WTC11 (cell line): Measurements from ENCODE around the gene DDX39B. TPM values are rescaled to one million over a fixed set of nuclear protein-coding genes. Genes with fewer than 3 reads are reported as not detected.

Source experiments
- ATAC-seq: fragments of 200-7000 bp; cut with Tn5 transposase; 2 replicates; pipeline ENCODE4 v1.10.0; 2021; ENCODE audit warnings: mild to moderate bottlenecking, moderate library complexity
- CTCF ChIA-PET: fragments of 300-600 bp; sonication (Branson Sonifier 250); formaldehyde crosslinking; loops from one replicate; lab custom pipeline; 2021; ENCODE audit warnings: antibody characterized with exemption; lab: Charles Lee
- POLR2A ChIA-PET: fragments of 350-600 bp; sonication (Branson Sonifier 250); formaldehyde crosslinking; loops from one replicate; lab custom pipeline; 2021; ENCODE audit warnings: antibody characterized with exemption; lab: Charles Lee
- DNase-seq: peaks from one replicate; pipeline ENCODE4 v3.0.0; 2021; ENCODE audit warnings: low spot score
- H3K27ac Mint-ChIP-seq: 2 replicates; pipeline ENCODE4 v1.8.0; 2021; ENCODE audit warnings: mixed read lengths
- H3K27me3 Mint-ChIP-seq: 2 replicates; pipeline ENCODE4 v1.8.0; 2021; ENCODE audit warnings: low read depth, mild to moderate bottlenecking, moderate library complexity, mixed read lengths
- H3K36me3 Mint-ChIP-seq: 2 replicates; pipeline ENCODE4 v1.8.0; 2021; ENCODE audit warnings: mixed read lengths
- H3K4me1 Mint-ChIP-seq: 2 replicates; pipeline ENCODE4 v1.8.0; 2022; ENCODE audit warnings: mixed read lengths
- H3K4me3 Mint-ChIP-seq: 2 replicates; pipeline ENCODE4 v1.8.0; 2021; ENCODE audit warnings: mild to moderate bottlenecking, moderate library complexity, mixed read lengths
- H3K9me3 Mint-ChIP-seq: 2 replicates; pipeline ENCODE4 v1.8.0; 2021; ENCODE audit warnings: mixed read lengths
- AR ChIP-seq: fragments of 250-450 bp; sonication (Bioruptor Pico); IDR thresholded peaks from 2 replicates; pipeline ENCODE4 v1.9.0; 2021; ENCODE audit warnings: mild to moderate bottlenecking
- CDX4 ChIP-seq: fragments of 250-450 bp; sonication (Bioruptor Pico); IDR thresholded peaks from 2 replicates; pipeline ENCODE4 v1.9.0; 2021; ENCODE audit warnings: moderate library complexity, mild to moderate bottlenecking, inconsistent platforms, borderline replicate concordance
- ETV6 ChIP-seq: sonication (generic); formaldehyde crosslinking; IDR thresholded peaks from 2 replicates; pipeline ENCODE4 v1.8.1; 2022; ENCODE audit warnings: mild to moderate bottlenecking, missing genetic modification reagents
- GABPB1 ChIP-seq: sonication (generic); formaldehyde crosslinking; IDR thresholded peaks from 2 replicates; pipeline ENCODE4 v1.8.1; 2023; ENCODE audit warnings: mild to moderate bottlenecking, missing genetic modification reagents
- IRF2 ChIP-seq: sonication (generic); formaldehyde crosslinking; IDR thresholded peaks from 2 replicates; pipeline ENCODE4 v1.8.0; 2022; ENCODE audit warnings: low read depth, missing genetic modification reagents, borderline replicate concordance
- NFATC4 ChIP-seq: fragments of 250-450 bp; sonication (Bioruptor Pico); IDR thresholded peaks from 2 replicates; pipeline ENCODE4 v1.9.0; 2021; ENCODE audit warnings: mild to moderate bottlenecking
- NR1H2 ChIP-seq: sonication (generic); formaldehyde crosslinking; IDR thresholded peaks from 2 replicates; pipeline ENCODE4 v1.9.0; 2021; ENCODE audit warnings: mild to moderate bottlenecking, moderate library complexity, missing genetic modification reagents
- NR2C2 ChIP-seq: sonication (generic); formaldehyde crosslinking; IDR thresholded peaks from 2 replicates; pipeline ENCODE4 v1.8.0; 2022; ENCODE audit warnings: mild to moderate bottlenecking, missing genetic modification reagents
- SOX15 ChIP-seq: fragments of 250-450 bp; sonication (Bioruptor Pico); IDR thresholded peaks from 2 replicates; pipeline ENCODE4 v1.9.0; 2021; ENCODE audit warnings: mild to moderate bottlenecking
- STAT6 ChIP-seq: sonication (generic); formaldehyde crosslinking; conservative IDR thresholded peaks from 2 replicates; pipeline ENCODE4 v1.8.1; 2023; ENCODE audit warnings: mild to moderate bottlenecking, low read depth, missing genetic modification reagents, moderate library complexity
- ZBTB21 ChIP-seq: sonication (generic); formaldehyde crosslinking; IDR thresholded peaks from 2 replicates; pipeline ENCODE4 v1.8.1; 2023; ENCODE audit warnings: mild to moderate bottlenecking, missing genetic modification reagents, borderline replicate concordance
- ZNF219 ChIP-seq: sonication (generic); formaldehyde crosslinking; IDR thresholded peaks from 2 replicates; pipeline ENCODE4 v1.8.0; 2023; ENCODE audit warnings: missing genetic modification reagents, mild to moderate bottlenecking, borderline replicate concordance
- ZNF396 ChIP-seq: fragments of 250-450 bp; sonication (Bioruptor Pico); IDR thresholded peaks from 2 replicates; pipeline ENCODE4 v1.8.0; 2021; ENCODE audit warnings: mild to moderate bottlenecking, moderate library complexity, borderline replicate concordance
- ZNF425 ChIP-seq: fragments of 250-450 bp; sonication (Bioruptor Pico); conservative IDR thresholded peaks from 2 replicates; pipeline ENCODE4 v1.9.0; 2021; ENCODE audit warnings: mild to moderate bottlenecking
- total RNA-seq: library from RNA; stranded (reverse); gene quantifications from 3 replicates; pipeline ENCODE4 v1.2.3, GENCODE V29; 2021
- TF ChIP-seq, protein P1 (sequence below): sonication (generic); formaldehyde crosslinking; IDR thresholded peaks from 2 replicates; pipeline ENCODE4 v1.8.1; 2023; ENCODE audit warnings: mild to moderate bottlenecking, missing genetic modification reagents
- TF ChIP-seq, protein P2 (sequence below): sonication (generic); formaldehyde crosslinking; conservative IDR thresholded peaks from 2 replicates; pipeline ENCODE4 v1.8.1; 2022; ENCODE audit warnings: mild to moderate bottlenecking, missing genetic modification reagents

Gene DDX39B
- total RNA-seq, 1 experiment from 2014 or later = 712 TPM

GRCh38 chr6:31576897-31577578 is 35.2 kb upstream of the DDX39B start:
- no peak for DNase-seq
- ATAC-seq = no peak

More at GRCh38 chr6:31576897-31577578, 35.2 kb upstream of the DDX39B start:
- TF ChIP-seq NFATC4 (CRISPR knock-in tag) = no peak
- no peak for TF ChIP-seq NR1H2 (CRISPR knock-in tag)
- TF ChIP-seq ZBTB21 (CRISPR knock-in tag) = no peak
- no peak for TF ChIP-seq ZNF219
- TF ChIP-seq SOX15 (CRISPR knock-in tag) = no peak
- no peak for TF ChIP-seq ZNF396 (CRISPR knock-in tag)
- TF ChIP-seq NR2C2 = no peak
- TF ChIP-seq GABPB1 (CRISPR knock-in tag) = no peak
- no peak for TF ChIP-seq ETV6
- TF ChIP-seq, protein P1, sequence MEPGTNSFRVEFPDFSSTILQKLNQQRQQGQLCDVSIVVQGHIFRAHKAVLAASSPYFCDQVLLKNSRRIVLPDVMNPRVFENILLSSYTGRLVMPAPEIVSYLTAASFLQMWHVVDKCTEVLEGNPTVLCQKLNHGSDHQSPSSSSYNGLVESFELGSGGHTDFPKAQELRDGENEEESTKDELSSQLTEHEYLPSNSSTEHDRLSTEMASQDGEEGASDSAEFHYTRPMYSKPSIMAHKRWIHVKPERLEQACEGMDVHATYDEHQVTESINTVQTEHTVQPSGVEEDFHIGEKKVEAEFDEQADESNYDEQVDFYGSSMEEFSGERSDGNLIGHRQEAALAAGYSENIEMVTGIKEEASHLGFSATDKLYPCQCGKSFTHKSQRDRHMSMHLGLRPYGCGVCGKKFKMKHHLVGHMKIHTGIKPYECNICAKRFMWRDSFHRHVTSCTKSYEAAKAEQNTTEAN (CRISPR knock-in tag) = no peak
- TF ChIP-seq STAT6 = no peak
- TF ChIP-seq ZNF425 (CRISPR knock-in tag) = no peak
- no peak for TF ChIP-seq AR (CRISPR knock-in tag)
- no peak for TF ChIP-seq IRF2 (CRISPR knock-in tag)
- TF ChIP-seq CDX4 = no peak
- TF ChIP-seq, protein P2, sequence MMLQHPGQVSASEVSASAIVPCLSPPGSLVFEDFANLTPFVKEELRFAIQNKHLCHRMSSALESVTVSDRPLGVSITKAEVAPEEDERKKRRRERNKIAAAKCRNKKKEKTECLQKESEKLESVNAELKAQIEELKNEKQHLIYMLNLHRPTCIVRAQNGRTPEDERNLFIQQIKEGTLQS = no peak
- TF ChIP-seq, all 79 proteins: peak for 0
- H3K27ac Mint-ChIP-seq = no peak overlapping the region
- H3K9me3 Mint-ChIP-seq = no peaks in the 10 kb centered on the region
- POLR2A ChIA-PET = interaction anchor here (0.5 kb wide), 1 partner anchor 158 kb away, joined by 3 read pairs; no protein-coding TSS in a partner anchor
- H3K36me3 Mint-ChIP-seq = no peaks in the 10 kb centered on the region
- H3K4me1 Mint-ChIP-seq = peaks cover 42% of the 10 kb centered on the region
- H3K27me3 Mint-ChIP-seq = peaks cover 55% of the 10 kb centered on the region
- H3K4me3 Mint-ChIP-seq = no peak overlapping the region
- CTCF ChIA-PET = interaction anchor here (0.7 to 15.1 kb wide), 5 partner anchors 9 to 31 kb away, joined by 4 to 293 read pairs (median 4); partner anchors contain the start of genes ATP6V1G2, LST1, NCR3 and NFKBIL1
